Parathyroid adenoma (tissue), 2 donors: Measurements from ENCODE around the gene NBEAL2.
"Not testable (repeated sequence)": the region's sequence is repeated elsewhere in the genome, so short reads cannot be mapped to it uniquely, and the experiment has no call there.

Experiments
- H2AFZ ChIP-seq: fragments of 300-600 bp; sonication (generic); one replicate; pipeline ENCODE4 v1.7.0; 2017; ENCODE audit warnings: antibody characterized with exemption, mild to moderate bottlenecking
- H3K27ac ChIP-seq: fragments of 300-600 bp; sonication (generic); one replicate; pipeline ENCODE4 v1.7.0; 2017
- H3K27me3 ChIP-seq: fragments of 300-600 bp; sonication (generic); one replicate; pipeline ENCODE4 v1.7.0; 2017; ENCODE audit warnings: low read length; ENCODE audit not compliant: control insufficient read depth, insufficient read depth
- H3K36me3 ChIP-seq: fragments of 300-600 bp; sonication (generic); one replicate; pipeline ENCODE4 v1.7.0; 2017; ENCODE audit warnings: low read length; ENCODE audit not compliant: control insufficient read depth, insufficient read depth
- H3K4me1 ChIP-seq: fragments of 300-600 bp; sonication (generic); one replicate; pipeline ENCODE4 v1.7.0; 2017; ENCODE audit warnings: control low read depth
- H3K4me2 ChIP-seq: fragments of 300-600 bp; sonication (generic); one replicate; pipeline ENCODE4 v1.7.0; 2017; ENCODE audit warnings: low read length
- H3K4me3 ChIP-seq: fragments of 300-600 bp; sonication (generic); one replicate; pipeline ENCODE4 v1.7.0; 2017; ENCODE audit warnings: low read depth, low read length
- H3K79me2 ChIP-seq: fragments of 300-600 bp; sonication (generic); one replicate; pipeline ENCODE4 v1.7.0; 2017; ENCODE audit warnings: control low read depth
- H3K9ac ChIP-seq: fragments of 300-600 bp; sonication (generic); one replicate; pipeline ENCODE4 v1.7.0; 2017; ENCODE audit warnings: mild to moderate bottlenecking
- H3K9me3 ChIP-seq: fragments of 300-600 bp; sonication (generic); one replicate; pipeline ENCODE4 v1.7.0; 2017; ENCODE audit warnings: low read length; ENCODE audit not compliant: control insufficient read depth
- TF ChIP-seq, protein P1 (sequence below): fragments of 300-600 bp; sonication (generic); IDR thresholded peaks from one replicate; pipeline ENCODE4 v1.7.0; 2017; ENCODE audit warnings: antibody characterized with exemption, mild to moderate bottlenecking
- donor health status: primary hyperparathyroidism.

NBEAL2 gene

DNA sequence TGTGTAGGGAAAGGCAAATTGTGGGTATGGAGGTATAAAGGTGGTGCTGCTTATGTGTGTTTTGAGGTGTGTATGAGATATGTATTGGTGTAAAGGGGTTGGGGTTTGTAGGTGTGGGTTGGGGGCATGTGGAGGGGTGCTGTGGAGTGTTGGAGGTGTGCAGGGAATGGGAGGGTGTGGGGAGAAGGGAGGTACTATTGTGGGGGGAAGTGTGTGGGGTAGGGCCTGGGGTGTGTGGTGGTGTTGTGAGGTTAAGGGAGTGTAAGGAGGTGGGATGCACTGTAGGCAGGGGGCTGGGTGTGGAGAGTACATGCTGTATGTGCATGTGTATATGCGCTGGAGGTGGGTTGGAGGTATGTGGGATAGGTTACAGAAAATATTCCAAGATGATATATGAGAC lies 18.6 kb upstream of the NBEAL2 start:
- H3K4me1 ChIP-seq = peaks cover 54% of the 10 kb centered on the region
- H3K4me2 ChIP-seq = peak overlapping the region; percentile 55
- TF ChIP-seq, protein P1, sequence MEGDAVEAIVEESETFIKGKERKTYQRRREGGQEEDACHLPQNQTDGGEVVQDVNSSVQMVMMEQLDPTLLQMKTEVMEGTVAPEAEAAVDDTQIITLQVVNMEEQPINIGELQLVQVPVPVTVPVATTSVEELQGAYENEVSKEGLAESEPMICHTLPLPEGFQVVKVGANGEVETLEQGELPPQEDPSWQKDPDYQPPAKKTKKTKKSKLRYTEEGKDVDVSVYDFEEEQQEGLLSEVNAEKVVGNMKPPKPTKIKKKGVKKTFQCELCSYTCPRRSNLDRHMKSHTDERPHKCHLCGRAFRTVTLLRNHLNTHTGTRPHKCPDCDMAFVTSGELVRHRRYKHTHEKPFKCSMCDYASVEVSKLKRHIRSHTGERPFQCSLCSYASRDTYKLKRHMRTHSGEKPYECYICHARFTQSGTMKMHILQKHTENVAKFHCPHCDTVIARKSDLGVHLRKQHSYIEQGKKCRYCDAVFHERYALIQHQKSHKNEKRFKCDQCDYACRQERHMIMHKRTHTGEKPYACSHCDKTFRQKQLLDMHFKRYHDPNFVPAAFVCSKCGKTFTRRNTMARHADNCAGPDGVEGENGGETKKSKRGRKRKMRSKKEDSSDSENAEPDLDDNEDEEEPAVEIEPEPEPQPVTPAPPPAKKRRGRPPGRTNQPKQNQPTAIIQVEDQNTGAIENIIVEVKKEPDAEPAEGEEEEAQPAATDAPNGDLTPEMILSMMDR = no peak
- peak overlapping the region; percentile 34 for H3K4me3 ChIP-seq
- H3K9ac ChIP-seq = no peak overlapping the region
- no peaks in the 10 kb centered on the region for H3K27me3 ChIP-seq
- H3K9me3 ChIP-seq = no peaks in the 10 kb centered on the region
- peaks cover 49% of the 10 kb centered on the region for H3K79me2 ChIP-seq
- H2AFZ ChIP-seq = no peak overlapping the region
- no peaks in the 10 kb centered on the region for H3K36me3 ChIP-seq
- peak overlapping the region; percentile 82 for H3K27ac ChIP-seq

DNA sequence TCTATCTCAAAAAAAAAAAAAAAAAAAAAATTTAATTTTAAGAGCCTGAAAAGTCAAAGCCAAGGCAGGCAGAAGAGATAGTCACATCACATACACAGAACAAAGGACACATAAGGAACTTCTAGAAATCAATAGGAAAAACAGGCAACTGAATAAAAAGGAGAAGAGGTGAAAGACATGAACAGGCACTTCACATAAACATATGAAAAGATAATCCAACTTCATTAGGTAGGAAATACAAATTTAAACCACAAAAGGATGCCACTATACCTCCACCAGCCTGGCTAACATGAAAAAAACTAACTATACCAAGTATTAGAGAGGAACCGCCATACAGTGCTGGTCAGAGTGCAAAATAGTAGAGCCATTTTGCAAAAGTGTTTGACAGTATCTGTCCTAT lies 17.0 kb upstream of the NBEAL2 start:
- H3K4me3 ChIP-seq = peak overlapping the region; percentile 46
- peak overlapping the region; percentile 61 for H3K4me2 ChIP-seq
- no peak overlapping the region for H3K9ac ChIP-seq
- TF ChIP-seq, protein P1 = no peak
- peaks cover 45% of the 10 kb centered on the region for H3K79me2 ChIP-seq
- H3K27ac ChIP-seq = peak overlapping the region; percentile 73
- no peaks in the 10 kb centered on the region for H3K27me3 ChIP-seq
- no peaks in the 10 kb centered on the region for H3K9me3 ChIP-seq
- peaks cover 52% of the 10 kb centered on the region for H3K4me1 ChIP-seq
- H2AFZ ChIP-seq = no peak overlapping the region
- no peaks in the 10 kb centered on the region for H3K36me3 ChIP-seq

GRCh38 chr3:46962990-46963389 lies 16.5 kb upstream of the NBEAL2 start:
- no peaks in the 10 kb centered on the region for H3K36me3 ChIP-seq
- no peak overlapping the region for H2AFZ ChIP-seq
- peaks cover 52% of the 10 kb centered on the region for H3K4me1 ChIP-seq
- H3K9me3 ChIP-seq = no peaks in the 10 kb centered on the region
- no peaks in the 10 kb centered on the region for H3K27me3 ChIP-seq
- peaks cover 44% of the 10 kb centered on the region for H3K79me2 ChIP-seq
- H3K9ac ChIP-seq = no peak overlapping the region
- peak overlapping the region; percentile 46 for H3K4me3 ChIP-seq
- peak overlapping the region; percentile 73 for H3K27ac ChIP-seq
- TF ChIP-seq, protein P1 = no peak
- peak overlapping the region; percentile 61 for H3K4me2 ChIP-seq

DNA sequence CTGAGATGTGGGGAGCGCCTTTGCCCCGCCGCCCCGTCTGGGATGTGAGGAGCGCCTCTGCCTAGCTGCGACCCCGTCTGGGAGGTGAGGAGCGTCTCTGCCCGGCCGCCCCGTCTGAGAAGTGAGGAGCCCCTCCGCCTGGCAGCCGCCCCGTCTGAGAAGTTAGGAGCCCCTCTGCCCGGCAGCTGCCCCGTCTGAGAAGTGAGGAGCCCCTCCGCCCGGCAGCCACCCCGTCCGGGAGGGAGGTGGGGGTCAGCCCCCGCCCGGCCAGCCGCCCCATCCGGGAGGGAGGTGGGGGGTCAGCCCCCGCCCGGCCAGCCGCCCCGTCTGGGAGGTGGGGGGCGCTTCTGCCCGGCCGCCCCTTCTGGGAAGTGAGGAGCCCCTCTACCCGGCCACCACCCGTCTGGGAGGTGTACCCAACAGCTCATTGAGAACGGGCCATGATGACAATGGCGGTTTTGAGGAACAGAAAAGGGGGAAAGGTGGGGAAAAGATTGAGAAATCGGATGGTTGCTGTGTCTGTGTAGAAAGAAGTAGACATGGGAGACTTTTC lies 15.4 kb upstream of the NBEAL2 start:
- H3K9ac ChIP-seq, H3K9me3 ChIP-seq, H3K27me3 ChIP-seq, H3K27ac ChIP-seq, H3K4me3 ChIP-seq, H3K36me3 ChIP-seq, H3K4me2 ChIP-seq, H2AFZ ChIP-seq: not testable (repeated sequence)
- Histone ChIP-seq H3K79me2 (peaks cover 44% of the 10 kb centered on the region), H3K4me1 (peaks cover 44% of the 10 kb centered on the region)

DNA sequence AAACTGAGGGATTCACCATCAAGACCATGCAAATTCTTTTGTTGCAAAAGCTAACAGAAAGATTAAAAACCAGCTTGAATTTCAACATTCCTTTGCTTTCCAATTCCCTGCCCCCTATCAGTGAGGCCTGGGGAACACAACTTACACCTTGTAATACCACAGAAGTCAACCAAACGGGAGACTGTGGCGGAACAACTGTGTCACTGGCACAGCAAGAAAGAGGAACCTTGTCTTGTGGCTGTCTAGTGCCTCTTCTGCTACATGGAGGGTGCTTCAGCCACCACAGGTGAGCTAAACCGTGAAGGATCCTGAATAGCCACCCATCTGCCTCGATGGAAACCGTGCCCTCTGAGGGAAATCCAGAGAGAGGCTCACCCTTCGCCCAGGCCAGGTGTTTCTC lies 14.3 kb upstream of the NBEAL2 start:
- H3K4me3 ChIP-seq = no peak overlapping the region
- TF ChIP-seq, protein P1 = no peak
- peaks cover 49% of the 10 kb centered on the region for H3K79me2 ChIP-seq
- H3K9me3 ChIP-seq = no peaks in the 10 kb centered on the region
- peaks cover 33% of the 10 kb centered on the region for H3K4me1 ChIP-seq
- H3K9ac ChIP-seq = no peak overlapping the region
- peak overlapping the region; percentile 2 for H3K4me2 ChIP-seq
- no peaks in the 10 kb centered on the region for H3K27me3 ChIP-seq
- H3K27ac ChIP-seq = no peak overlapping the region
- no peaks in the 10 kb centered on the region for H3K36me3 ChIP-seq
- no peak overlapping the region for H2AFZ ChIP-seq
